ENCODE data around the gene AP2M1.
A peak's percentile ranks its signal among the peaks of the same experiment; 100 is the strongest.
"Not testable (repeated sequence)": the region's sequence is repeated elsewhere in the genome, so short reads cannot be mapped to it uniquely, and the experiment has no call there.

The AP2M1 gene

GRCh38 chr3:184174646-184175492 lies at the start of gene AP2M1:
Gene AP2M1, plus strand, starts transcription at chr3:184174855. Its CDS starts 2,139 bp downstream, at chr3:184176994.
- ATAC-seq, result peak; percentile 97

GRCh38 chr3:184126006-184126405 lies 48.6 kb upstream of the AP2M1 start:
- ATAC-seq, result no peak

GRCh38 chr3:184129012-184129411 lies 45.6 kb upstream of the AP2M1 start:
- ATAC-seq, result no peak

DNA sequence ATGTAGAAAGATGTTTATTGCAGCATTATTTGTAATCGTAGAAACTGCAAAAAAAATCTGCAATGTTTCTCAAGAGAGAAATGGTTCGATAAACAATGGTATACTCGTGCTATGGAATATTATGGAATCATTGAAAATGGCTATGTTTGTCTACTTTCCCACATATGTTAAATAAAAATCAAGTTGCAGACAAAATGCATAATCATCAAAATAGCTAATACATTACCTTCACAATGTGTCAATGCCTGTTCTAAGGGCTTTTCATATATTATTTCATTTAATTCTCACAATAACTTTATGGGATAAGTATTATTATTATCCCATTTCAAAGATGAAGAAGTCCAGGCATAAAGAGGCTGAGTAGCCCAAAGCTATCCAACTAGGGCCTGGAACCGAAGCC lies 41.7 kb upstream of the AP2M1 start:
- ATAC-seq, result no peak

- ATAC-seq, result peak; percentile 27
Observed at GRCh38 chr3:184133840-184134745, 40.6 kb upstream of the AP2M1 start.

GRCh38 chr3:184134746-184135148 lies 39.9 kb upstream of the AP2M1 start:
- peak; percentile 23 to 28 for ATAC-seq

DNA sequence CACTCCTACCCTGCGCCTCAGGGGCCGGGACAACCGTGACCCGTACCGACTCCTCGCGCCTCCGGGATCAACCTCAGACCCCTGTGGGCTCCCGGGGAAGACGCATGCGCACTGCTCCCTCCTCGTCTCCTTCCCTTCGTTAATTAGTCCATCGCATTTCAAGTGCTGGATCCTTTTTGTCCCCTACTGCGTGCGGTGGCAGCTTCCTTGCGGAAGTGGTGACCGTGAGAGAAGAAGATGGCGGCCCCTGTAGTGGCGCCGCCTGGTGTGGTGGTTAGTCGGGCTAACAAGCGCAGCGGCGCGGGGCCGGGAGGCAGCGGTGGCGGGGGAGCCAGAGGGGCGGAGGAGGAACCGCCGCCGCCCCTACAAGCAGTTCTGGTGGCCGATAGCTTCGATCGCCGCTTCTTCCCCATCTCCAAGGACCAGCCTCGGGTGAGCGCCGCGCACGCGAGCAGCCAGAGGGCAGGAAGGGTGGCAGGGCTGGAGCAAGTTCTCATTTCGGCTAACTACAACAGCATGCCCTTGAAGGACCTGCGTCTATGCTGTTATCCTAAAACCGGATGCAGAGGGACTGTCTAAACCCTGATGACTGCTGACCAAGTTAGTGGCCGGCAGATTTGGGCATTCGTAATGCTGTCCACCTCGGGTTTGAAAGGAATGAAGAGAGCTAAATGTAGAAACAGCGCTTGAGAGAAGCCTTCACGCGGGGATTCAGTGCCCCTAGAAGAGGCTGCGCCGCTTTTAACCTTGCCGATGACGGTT lies 39.3 kb upstream of the AP2M1 start, which contains the start of gene EIF2B5:
Gene EIF2B5, plus strand, starts transcription at position 210 of the 762 bp plus-strand sequence. Its CDS starts 28 bp downstream, at position 238.
- ATAC-seq, result peak; percentile 87 to 88

DNA sequence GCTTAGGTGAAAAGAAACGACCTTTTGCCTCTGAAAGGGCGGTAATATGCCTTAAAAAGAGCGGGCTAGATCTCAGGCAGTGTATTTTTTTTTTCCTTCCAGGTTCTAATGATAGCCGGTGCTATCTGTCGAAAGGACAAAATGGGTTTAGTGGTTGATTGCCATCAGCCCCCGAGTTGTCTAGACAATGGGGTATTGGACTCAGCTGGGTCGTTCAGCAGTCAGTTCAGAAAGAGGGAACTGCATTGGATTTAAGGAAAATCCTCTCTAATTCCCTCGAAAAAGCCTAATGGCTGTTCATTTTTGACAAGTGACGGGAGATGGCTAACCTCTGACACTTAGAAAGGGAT lies 38.8 kb upstream of the AP2M1 start:
- no peak for ATAC-seq

- no peak for ATAC-seq
Observed at GRCh38 chr3:184140436-184140835, 34.2 kb upstream of the AP2M1 start.

DNA sequence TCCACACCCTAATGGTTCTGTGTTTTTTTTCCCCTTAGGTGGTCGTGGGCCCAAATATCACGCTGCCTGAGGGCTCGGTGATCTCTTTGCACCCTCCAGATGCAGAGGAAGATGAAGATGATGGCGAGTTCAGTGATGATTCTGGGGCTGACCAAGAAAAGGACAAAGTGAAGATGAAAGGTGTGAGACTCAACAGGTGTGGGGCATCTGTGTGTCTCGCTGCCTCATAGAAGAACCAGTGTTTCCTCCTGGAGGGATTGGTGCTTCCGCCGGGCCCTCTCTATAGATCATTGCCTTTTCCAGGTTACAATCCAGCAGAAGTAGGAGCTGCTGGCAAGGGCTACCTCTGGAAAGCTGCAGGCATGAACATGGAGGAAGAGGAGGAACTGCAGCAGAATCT lies 32.5 kb upstream of the AP2M1 start:
- no peak for ATAC-seq

DNA sequence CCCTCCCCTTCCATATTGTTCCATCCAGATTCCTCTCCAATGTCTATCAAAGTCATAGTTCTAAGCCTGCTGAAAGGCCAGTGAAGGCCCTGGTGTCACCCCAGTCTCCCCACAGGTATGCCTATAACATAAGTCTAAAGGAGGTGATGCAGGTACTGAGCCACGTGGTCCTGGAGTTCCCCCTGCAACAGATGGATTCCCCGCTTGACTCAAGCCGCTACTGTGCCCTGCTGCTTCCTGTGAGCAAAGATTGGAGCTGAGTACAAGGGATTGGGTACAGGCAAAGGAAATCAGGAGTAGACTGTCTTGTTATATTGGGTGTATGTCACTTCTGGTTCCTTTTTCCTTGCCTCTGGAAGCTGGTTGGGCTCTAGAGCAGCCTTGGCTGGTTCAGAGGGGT lies 31.3 kb upstream of the AP2M1 start:
- ATAC-seq, result peak; percentile 48 to 62

- ATAC-seq, result no peak
Observed at GRCh38 chr3:184144505-184144904, 30.1 kb upstream of the AP2M1 start.

DNA sequence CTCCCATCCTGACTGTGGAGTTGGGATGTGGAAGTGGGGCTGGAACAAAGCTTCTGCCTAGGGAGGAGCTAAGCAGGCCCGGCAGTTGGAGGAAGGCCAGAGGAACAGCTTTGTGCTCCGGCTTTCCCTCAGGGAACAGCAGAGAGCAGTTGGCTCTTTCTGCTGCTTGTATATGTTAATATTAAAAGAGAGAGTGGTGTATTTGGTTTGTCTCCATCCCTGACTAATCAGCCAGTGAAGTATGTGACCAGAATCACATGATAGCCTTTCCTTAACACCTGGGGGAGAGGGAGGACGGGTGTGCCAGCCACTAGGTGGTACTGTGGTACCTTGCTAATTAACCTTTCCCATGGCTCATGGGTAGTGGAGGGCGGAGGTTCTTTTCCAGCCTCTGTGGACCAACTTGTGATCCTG lies 29.5 kb upstream of the AP2M1 start:
- peak; percentile 68 to 75 for ATAC-seq

DNA sequence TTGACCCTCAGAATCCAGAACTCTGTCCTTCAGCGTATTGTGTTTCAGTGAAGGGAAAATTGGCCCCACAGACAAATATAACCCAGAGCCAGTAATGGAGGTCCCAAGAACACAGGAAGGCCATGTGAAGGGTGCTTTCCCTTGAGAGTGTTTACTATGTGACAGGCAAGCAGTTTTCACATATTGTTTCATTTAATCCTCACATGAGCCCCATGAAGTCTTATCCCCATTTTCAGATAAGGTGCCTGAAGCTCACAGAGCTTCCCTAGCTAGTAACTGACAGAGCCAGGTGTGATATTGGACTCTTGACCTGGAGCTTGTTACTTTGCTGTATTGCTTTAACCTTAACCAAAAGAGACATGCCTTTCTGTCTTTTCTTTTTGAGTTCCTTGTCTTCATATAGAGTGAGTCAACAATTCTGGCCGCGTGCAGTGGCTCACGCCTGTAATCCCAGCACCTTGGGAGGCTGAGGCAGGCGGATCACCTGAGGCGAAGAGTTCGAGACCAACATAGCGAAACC lies 28.8 kb upstream of the AP2M1 start:
- ATAC-seq, result no peak

GRCh38 chr3:184148076-184148475 lies 26.6 kb upstream of the AP2M1 start:
- ATAC-seq, result no peak

DNA sequence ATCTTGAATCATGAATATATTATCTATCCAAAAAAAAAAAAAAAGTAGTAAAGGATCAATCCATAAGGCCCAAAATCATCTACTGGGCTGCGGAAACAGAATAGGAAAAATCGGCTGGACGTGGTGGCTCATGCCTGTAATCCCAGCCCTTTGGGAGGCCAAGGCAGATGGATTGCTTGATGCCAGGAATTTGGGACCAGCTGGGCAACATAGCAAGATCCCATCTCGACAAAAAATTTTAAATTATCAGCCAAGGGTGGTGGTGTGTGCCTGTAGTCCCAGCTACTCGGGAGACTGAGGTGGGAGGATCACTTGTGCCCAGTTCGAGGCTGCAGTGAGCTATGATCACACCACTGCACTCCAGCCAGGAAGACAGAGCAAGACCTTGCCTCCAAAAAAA lies 25.5 kb upstream of the AP2M1 start:
- no peak for ATAC-seq

GRCh38 chr3:184149770-184150169 lies 24.9 kb upstream of the AP2M1 start:
- not testable (repeated sequence) for ATAC-seq

DNA sequence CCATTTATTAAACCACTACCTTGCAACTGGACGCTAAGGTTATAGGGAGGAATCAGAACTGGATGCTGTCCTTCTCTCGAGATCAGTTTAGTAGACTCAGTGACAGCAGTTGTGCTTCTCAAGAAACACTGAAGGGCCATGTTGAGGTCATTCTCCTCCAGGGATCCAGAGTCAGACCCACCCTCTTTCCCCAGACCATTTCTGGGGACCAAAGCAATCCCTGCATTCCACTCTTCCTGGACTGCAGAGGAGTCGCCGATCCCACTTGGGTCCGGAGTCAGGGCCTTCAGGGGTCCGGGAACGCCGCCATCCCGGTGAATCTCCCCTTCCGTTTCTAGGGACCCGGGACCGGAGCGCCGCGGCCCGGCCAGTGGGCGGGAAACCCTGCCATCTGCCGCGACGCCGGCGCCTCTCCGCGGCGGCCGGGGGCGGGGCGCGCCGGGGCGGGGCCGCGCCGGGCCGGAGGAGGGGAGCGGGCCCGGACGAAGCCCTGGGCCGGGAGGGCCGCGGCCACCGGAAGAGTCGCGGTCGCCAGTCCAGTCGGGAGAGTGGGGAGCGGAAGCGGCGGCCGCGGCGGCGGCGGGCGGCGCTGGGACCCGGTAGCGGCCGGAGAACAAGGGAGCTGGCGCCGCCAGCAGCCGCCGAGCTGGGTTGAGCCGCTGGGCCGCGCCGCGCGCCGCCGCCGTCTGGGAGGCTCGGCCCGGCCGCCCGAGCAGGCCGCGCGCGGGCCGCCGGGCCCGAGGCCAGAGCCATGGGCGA lies 19.6 kb upstream of the AP2M1 start, which contains the start of gene DVL3:
Gene DVL3, plus strand, starts transcription at position 493 of the 759 bp plus-strand sequence. Its CDS starts 259 bp downstream, at position 752.
- peak; percentile 68 to 75 for ATAC-seq

- peak; percentile 60 to 67 for ATAC-seq
Observed at GRCh38 chr3:184155644-184156521, 18.8 kb upstream of the AP2M1 start.

GRCh38 chr3:184156522-184156955 lies 18.1 kb upstream of the AP2M1 start:
- ATAC-seq, result no peak
